Liver (tissue), 9 donors: ENCODE measurements around the gene ELF1. TPM values are rescaled to one million over a fixed set of nuclear protein-coding genes. Genes with fewer than 3 reads are reported as not detected.

Experiments
- DNase-seq: peaks from one replicate; pipeline ENCODE4 v3.0.0-alpha.2; 2017; ENCODE audit warnings: low spot score
- H3K27ac ChIP-seq, 2 donors: one replicate each; pipeline ENCODE4 v1.7.0; 2013; ENCODE audit warnings: inconsistent platforms in 2 of 2, low read length in 2 of 2, control low read depth in 1 of 2, low read depth in 1 of 2, mild to moderate bottlenecking in 1 of 2
- H3K27me3 ChIP-seq, 4 donors: one replicate each; pipeline versions ENCODE4 v1.6.1 to v1.7.0; 2013; ENCODE audit warnings: low read length in 3 of 4, inconsistent platforms in 1 of 4, mild to moderate bottlenecking in 1 of 4, moderate library complexity in 1 of 4; ENCODE audit not compliant: control insufficient read depth in 4 of 4, insufficient read depth in 4 of 4
- H3K36me3 ChIP-seq, 4 donors: one replicate each; pipeline versions ENCODE4 v1.6.1 to v1.7.0; 2013; ENCODE audit warnings: low read length in 3 of 4, mild to moderate bottlenecking in 3 of 4, low read depth in 1 of 4, moderate library complexity in 1 of 4; ENCODE audit not compliant: control insufficient read depth in 4 of 4, insufficient read depth in 3 of 4
- H3K4me1 ChIP-seq, 4 donors: one replicate each; pipeline versions ENCODE4 v1.6.1 to v1.7.0; 2013; ENCODE audit warnings: low read length in 3 of 4, mild to moderate bottlenecking in 3 of 4, moderate library complexity in 1 of 4; ENCODE audit not compliant: control insufficient read depth in 4 of 4, insufficient read depth in 4 of 4
- H3K4me3 ChIP-seq, 3 donors: one replicate each; pipeline versions ENCODE4 v1.6.1 to v1.7.0; 2013; ENCODE audit warnings: low read length in 3 of 3, control low read depth in 1 of 3, low read depth in 1 of 3, mild to moderate bottlenecking in 1 of 3
- H3K9ac ChIP-seq, 2 donors: one replicate each; pipeline ENCODE4 v1.7.0; 2013; ENCODE audit warnings: low read length in 2 of 2, mild to moderate bottlenecking in 2 of 2, moderate library complexity in 2 of 2, control low read depth in 1 of 2, low read depth in 1 of 2
- H3K9me3 ChIP-seq, 4 donors: one replicate each; pipeline versions ENCODE4 v1.6.1 to v1.7.0; 2013; ENCODE audit warnings: low read length in 3 of 4; ENCODE audit not compliant: control insufficient read depth in 4 of 4
- ATF3 ChIP-seq: IDR thresholded peaks from 2 replicates; pipeline ENCODE4 v1.6.1; 2016; ENCODE audit warnings: antibody characterized with exemption
- CTCF ChIP-seq: fragments of 150-350 bp; IDR thresholded peaks from 2 replicates; pipeline ENCODE4 v1.5.1; 2017; ENCODE audit warnings: improper control_type of control experiment, low read depth, low read length; ENCODE audit not compliant: missing input control
- EGR1 ChIP-seq, 2 donors: IDR thresholded peaks; 2 replicates each; pipeline ENCODE4 v1.6.1; 2016 to 2018; ENCODE audit warnings: antibody characterized with exemption in 2 of 2, low read depth in 2 of 2
- FOXA1 ChIP-seq: IDR thresholded peaks from 2 replicates; pipeline ENCODE4 v1.6.1; 2016; ENCODE audit warnings: antibody characterized with exemption
- FOXA2 ChIP-seq: IDR thresholded peaks from 2 replicates; pipeline ENCODE4 v1.6.1; 2016; ENCODE audit warnings: antibody characterized with exemption
- HNF4A ChIP-seq, 2 donors: conservative IDR thresholded peaks; 2 replicates each; pipeline ENCODE4 v1.6.1; 2016; ENCODE audit warnings: antibody characterized with exemption in 2 of 2, mild to moderate bottlenecking in 2 of 2
- HNF4G ChIP-seq: IDR thresholded peaks from 2 replicates; pipeline ENCODE4 v1.6.1; 2016; ENCODE audit warnings: antibody characterized with exemption
- JUND ChIP-seq, 2 donors: IDR thresholded peaks; 2 replicates each; pipeline ENCODE4 v1.6.1; 2016; ENCODE audit warnings: antibody characterized with exemption in 2 of 2
- MAX ChIP-seq: IDR thresholded peaks from 2 replicates; pipeline ENCODE4 v1.6.1; 2016; ENCODE audit warnings: antibody characterized with exemption
- RAD21 ChIP-seq, 2 donors: IDR thresholded peaks; 2 replicates each; pipeline ENCODE4 v1.6.1; 2016; ENCODE audit warnings: antibody characterized with exemption in 2 of 2, mild to moderate bottlenecking in 2 of 2
- RXRA ChIP-seq, 2 donors: IDR thresholded peaks; 2 replicates each; pipeline ENCODE4 v1.6.1; 2017 to 2018; ENCODE audit warnings: antibody characterized with exemption in 2 of 2, mild to moderate bottlenecking in 1 of 2
- SP1 ChIP-seq: IDR thresholded peaks from 2 replicates; pipeline ENCODE4 v1.6.1; 2018; ENCODE audit warnings: antibody characterized with exemption, mild to moderate bottlenecking
- TAF1 ChIP-seq: conservative IDR thresholded peaks from 2 replicates; pipeline ENCODE4 v1.6.1; 2016; ENCODE audit warnings: antibody characterized with exemption, mild to moderate bottlenecking
- YY1 ChIP-seq: IDR thresholded peaks from 2 replicates; pipeline ENCODE4 v1.6.1; 2016; ENCODE audit warnings: antibody characterized with exemption, mild to moderate bottlenecking
- WGBS: extraction: QIAGEN DNeasy Blood & Tissue Kit; methylation state at CpG from one replicate; pipeline ENCODE4 v1.1.7; 2013; 5-methylcytosine and 5-hydroxymethylcytosine counted together
- polyA plus RNA-seq, 2 donors: library from polyadenylated mRNA; stranded (reverse) in 1 of 2; unstranded in 1 of 2; fragments of 200-250 nt in 1 of 2; fragments of >200 nt in 1 of 2; fragmentation: Nextera tagmentation in 1 of 2; extraction: Ambion mirVana in 1 of 2; gene quantifications; one replicate each; pipeline versions ENCODE4 v1.2.1 to v1.2.3, GENCODE V29; 2013 to 2015
- total RNA-seq, 2 donors: library from RNA; depleted of rRNA; stranded (reverse); fragments of >200 nt; gene quantifications; one replicate each; pipeline ENCODE4 v1.2.3, GENCODE V29; 2014
- TF ChIP-seq, protein P1 (sequence below): IDR thresholded peaks from 2 replicates; pipeline ENCODE4 v1.6.1; 2016; ENCODE audit warnings: antibody characterized with exemption
- TF ChIP-seq, protein P2 (sequence below): IDR thresholded peaks from 2 replicates; pipeline ENCODE4 v1.6.1; 2016; ENCODE audit warnings: antibody characterized with exemption, mild to moderate bottlenecking
- donor health status: healthy.
- donor health status: healthy.
- donor health status: healthy.
- donor health status: healthy.
- donor health status: healthy.

The ELF1 gene
- total and polyA plus RNA-seq, 4 donors, result 15.3 to 57.2 (median 26.5) TPM

- no peak for TF ChIP-seq ATF3
- no peak for TF ChIP-seq HNF4A (conservative IDR thresholded peaks at IDR 0.05)
- TF ChIP-seq, protein P1, sequence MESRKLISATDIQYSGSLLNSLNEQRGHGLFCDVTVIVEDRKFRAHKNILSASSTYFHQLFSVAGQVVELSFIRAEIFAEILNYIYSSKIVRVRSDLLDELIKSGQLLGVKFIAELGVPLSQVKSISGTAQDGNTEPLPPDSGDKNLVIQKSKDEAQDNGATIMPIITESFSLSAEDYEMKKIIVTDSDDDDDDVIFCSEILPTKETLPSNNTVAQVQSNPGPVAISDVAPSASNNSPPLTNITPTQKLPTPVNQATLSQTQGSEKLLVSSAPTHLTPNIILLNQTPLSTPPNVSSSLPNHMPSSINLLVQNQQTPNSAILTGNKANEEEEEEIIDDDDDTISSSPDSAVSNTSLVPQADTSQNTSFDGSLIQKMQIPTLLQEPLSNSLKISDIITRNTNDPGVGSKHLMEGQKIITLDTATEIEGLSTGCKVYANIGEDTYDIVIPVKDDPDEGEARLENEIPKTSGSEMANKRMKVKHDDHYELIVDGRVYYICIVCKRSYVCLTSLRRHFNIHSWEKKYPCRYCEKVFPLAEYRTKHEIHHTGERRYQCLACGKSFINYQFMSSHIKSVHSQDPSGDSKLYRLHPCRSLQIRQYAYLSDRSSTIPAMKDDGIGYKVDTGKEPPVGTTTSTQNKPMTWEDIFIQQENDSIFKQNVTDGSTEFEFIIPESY, result no peak
- TF ChIP-seq FOXA1, result no peak
- no peak for TF ChIP-seq FOXA2
- no peak for TF ChIP-seq EGR1 (IDR thresholded peaks at IDR 0.05; ENCODE audit: low read depth in 2 of 2)
- TF ChIP-seq TAF1, result no peak
Observed at GRCh38 chr13:41034881-41035280, 15.8 kb upstream of the ELF1 start (continued).

- no peak overlapping the region for H3K9ac ChIP-seq
- no peak overlapping the region for H3K4me3 ChIP-seq
- no peak overlapping the region for H3K27ac ChIP-seq
- TF ChIP-seq CTCF, result no peak
- TF ChIP-seq JUND (IDR thresholded peaks at IDR 0.05), result no peak
- no peak for TF ChIP-seq FOXA1
- 80% methylated on average over 4 of the region's 4 CpGs for WGBS
- no peaks in the 10 kb centered on the region for H3K9me3 ChIP-seq
- H3K36me3 ChIP-seq, result no peaks in the 10 kb centered on the region
- DNase-seq, result no peak
- H3K27me3 ChIP-seq, result no peaks in the 10 kb centered on the region
- peaks cover 2 to 4% (median 3%) of the 10 kb centered on the region in 4 donors for H3K4me1 ChIP-seq
Observed at GRCh38 chr13:41034382-41034781, 15.3 kb upstream of the ELF1 start.

GRCh38 chr13:41032691-41033376 lies 13.7 kb upstream of the ELF1 start:
- Histone ChIP-seq H3K36me3 (no peaks in the 10 kb centered on the region), H3K4me1 (peaks cover 2 to 4% (median 3%) of the 10 kb centered on the region in 4 donors), H3K4me3 (no peak overlapping the region), H3K27me3 (no peaks in the 10 kb centered on the region), H3K9me3 (no peaks in the 10 kb centered on the region), H3K9ac (no peak overlapping the region), H3K27ac (no peak overlapping the region)
- no peak for TF ChIP-seq RAD21 (IDR thresholded peaks at IDR 0.05)
- TF ChIP-seq JUND (IDR thresholded peaks at IDR 0.05), result no peak
- no peak for TF ChIP-seq HNF4G
- TF ChIP-seq EGR1 (IDR thresholded peaks at IDR 0.05; ENCODE audit: low read depth in 2 of 2), result no peak
- no peak for DNase-seq
- WGBS, result 53% methylated on average over 2 of the region's 2 CpGs

GRCh38 chr13:41029629-41030028 lies 10.5 kb upstream of the ELF1 start:
- no peak overlapping the region for H3K9ac ChIP-seq
- no peak overlapping the region for H3K4me3 ChIP-seq
- no peak overlapping the region for H3K27ac ChIP-seq
- H3K4me1 ChIP-seq, result peaks cover 9 to 16% (median 12%) of the 10 kb centered on the region in 4 donors
- DNase-seq, result no peak
- H3K27me3 ChIP-seq, result no peaks in the 10 kb centered on the region
- no peaks in the 10 kb centered on the region for H3K9me3 ChIP-seq
- peaks cover 0 to 4% (median 0%) of the 10 kb centered on the region in 4 donors for H3K36me3 ChIP-seq
- 98% methylated on average over 2 of the region's 2 CpGs for WGBS
- TF ChIP-seq ATF3, result no peak
- TF ChIP-seq, protein P2, sequence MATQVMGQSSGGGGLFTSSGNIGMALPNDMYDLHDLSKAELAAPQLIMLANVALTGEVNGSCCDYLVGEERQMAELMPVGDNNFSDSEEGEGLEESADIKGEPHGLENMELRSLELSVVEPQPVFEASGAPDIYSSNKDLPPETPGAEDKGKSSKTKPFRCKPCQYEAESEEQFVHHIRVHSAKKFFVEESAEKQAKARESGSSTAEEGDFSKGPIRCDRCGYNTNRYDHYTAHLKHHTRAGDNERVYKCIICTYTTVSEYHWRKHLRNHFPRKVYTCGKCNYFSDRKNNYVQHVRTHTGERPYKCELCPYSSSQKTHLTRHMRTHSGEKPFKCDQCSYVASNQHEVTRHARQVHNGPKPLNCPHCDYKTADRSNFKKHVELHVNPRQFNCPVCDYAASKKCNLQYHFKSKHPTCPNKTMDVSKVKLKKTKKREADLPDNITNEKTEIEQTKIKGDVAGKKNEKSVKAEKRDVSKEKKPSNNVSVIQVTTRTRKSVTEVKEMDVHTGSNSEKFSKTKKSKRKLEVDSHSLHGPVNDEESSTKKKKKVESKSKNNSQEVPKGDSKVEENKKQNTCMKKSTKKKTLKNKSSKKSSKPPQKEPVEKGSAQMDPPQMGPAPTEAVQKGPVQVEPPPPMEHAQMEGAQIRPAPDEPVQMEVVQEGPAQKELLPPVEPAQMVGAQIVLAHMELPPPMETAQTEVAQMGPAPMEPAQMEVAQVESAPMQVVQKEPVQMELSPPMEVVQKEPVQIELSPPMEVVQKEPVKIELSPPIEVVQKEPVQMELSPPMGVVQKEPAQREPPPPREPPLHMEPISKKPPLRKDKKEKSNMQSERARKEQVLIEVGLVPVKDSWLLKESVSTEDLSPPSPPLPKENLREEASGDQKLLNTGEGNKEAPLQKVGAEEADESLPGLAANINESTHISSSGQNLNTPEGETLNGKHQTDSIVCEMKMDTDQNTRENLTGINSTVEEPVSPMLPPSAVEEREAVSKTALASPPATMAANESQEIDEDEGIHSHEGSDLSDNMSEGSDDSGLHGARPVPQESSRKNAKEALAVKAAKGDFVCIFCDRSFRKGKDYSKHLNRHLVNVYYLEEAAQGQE, result no peak
- TF ChIP-seq YY1, result no peak
- no peak for TF ChIP-seq HNF4A (conservative IDR thresholded peaks at IDR 0.05)
- TF ChIP-seq RXRA (IDR thresholded peaks at IDR 0.05), result no peak
- TF ChIP-seq SP1, result no peak
- no peak for TF ChIP-seq FOXA1
- TF ChIP-seq HNF4G, result no peak
- no peak for TF ChIP-seq MAX
